Skin epidermis (tissue), 12 donors: ENCODE results near the gene SEMA5A.
A peak's percentile ranks its signal among the peaks of the same experiment; 100 is the strongest.

Experiments used
- H3K27ac ChIP-seq, 21 experiments: fragments of 200-600 bp; sonication (generic) in 11 of 21; one replicate each; pipeline ENCODE4 v1.5.0; 2020; ENCODE audit warnings: mild to moderate bottlenecking in 3 of 21, inconsistent platforms in 2 of 21, moderate library complexity in 2 of 21
- H3K4me3 ChIP-seq, 7 experiments: fragments of 200-600 bp; sonication (generic) in 2 of 7; one replicate each; pipeline ENCODE4 v1.5.0; 2020; ENCODE audit warnings: inconsistent platforms in 2 of 7, mild to moderate bottlenecking in 2 of 7, moderate library complexity in 1 of 7

Gene SEMA5A, protein sequence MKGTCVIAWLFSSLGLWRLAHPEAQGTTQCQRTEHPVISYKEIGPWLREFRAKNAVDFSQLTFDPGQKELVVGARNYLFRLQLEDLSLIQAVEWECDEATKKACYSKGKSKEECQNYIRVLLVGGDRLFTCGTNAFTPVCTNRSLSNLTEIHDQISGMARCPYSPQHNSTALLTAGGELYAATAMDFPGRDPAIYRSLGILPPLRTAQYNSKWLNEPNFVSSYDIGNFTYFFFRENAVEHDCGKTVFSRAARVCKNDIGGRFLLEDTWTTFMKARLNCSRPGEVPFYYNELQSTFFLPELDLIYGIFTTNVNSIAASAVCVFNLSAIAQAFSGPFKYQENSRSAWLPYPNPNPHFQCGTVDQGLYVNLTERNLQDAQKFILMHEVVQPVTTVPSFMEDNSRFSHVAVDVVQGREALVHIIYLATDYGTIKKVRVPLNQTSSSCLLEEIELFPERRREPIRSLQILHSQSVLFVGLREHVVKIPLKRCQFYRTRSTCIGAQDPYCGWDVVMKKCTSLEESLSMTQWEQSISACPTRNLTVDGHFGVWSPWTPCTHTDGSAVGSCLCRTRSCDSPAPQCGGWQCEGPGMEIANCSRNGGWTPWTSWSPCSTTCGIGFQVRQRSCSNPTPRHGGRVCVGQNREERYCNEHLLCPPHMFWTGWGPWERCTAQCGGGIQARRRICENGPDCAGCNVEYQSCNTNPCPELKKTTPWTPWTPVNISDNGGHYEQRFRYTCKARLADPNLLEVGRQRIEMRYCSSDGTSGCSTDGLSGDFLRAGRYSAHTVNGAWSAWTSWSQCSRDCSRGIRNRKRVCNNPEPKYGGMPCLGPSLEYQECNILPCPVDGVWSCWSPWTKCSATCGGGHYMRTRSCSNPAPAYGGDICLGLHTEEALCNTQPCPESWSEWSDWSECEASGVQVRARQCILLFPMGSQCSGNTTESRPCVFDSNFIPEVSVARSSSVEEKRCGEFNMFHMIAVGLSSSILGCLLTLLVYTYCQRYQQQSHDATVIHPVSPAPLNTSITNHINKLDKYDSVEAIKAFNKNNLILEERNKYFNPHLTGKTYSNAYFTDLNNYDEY

GRCh38 chr5:9545992-9546851, at the start of gene SEMA5A:
Gene SEMA5A (minus strand): TSS chr5:9546075. CDS start chr5:9379946, 166,129 bp downstream.
- H3K4me3 ChIP-seq: peak within 1 kb of the TSS; percentile 52 to 69 (median 63)
- H3K27ac ChIP-seq: peak within 1 kb of the TSS in 20 of 21 experiments; percentile 58 to 95 (median 82)

DNA sequence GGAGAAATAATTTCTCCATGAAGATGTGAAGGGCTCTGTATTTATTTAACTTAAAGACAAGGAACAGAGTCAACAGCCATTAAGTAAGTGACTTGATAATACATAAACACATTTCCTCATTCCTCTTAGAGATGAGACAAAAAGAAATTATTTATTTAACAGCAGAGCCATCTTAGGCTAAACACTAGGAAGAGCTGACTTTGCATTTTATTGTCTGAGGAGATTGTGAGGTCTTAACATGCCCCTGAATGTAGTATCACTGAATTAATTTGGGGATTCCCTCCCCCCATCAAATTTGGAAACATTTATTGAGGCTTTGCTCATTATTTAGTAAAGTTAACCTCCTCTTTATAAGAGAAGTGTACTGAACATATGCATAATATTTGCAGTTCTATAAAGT, 49.0 kb upstream of the SEMA5A start:
- no peak overlapping the region for H3K27ac ChIP-seq
- no peak overlapping the region for H3K4me3 ChIP-seq

DNA sequence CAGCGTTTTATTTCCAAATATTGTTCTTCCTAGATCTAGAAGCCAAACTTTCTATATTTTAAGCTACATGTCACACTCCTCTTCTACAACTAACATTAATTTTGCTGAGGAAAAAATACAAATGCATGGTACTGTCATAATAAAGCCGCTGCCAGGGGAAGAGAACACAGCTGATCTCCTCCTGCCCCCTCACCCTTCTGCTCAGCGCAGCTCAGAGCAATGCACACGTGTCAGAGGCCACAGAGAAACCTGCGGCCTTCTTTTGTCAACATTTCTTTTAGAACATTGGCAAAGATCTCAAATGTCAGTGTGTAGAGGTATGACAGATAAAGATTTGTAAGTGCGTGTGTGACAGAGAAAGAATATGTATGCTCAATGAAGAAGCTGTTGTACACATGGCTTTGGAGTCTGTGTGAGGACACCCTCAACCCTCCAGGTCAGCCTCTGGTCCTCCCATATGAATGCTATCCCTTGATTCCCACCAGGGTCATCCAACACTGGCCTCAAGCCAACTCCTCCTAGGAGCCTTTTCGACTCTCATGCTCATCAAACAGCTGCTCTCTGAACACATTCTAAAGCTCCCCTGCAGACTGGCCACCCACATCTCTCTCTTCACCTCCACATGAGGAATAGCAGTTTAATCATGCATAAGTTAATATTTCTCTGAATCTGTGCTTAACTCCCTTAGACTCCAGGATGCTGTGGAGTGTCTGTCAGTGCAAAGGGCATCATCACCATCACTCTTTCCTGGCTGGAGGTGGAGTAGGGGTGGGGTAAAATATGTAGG, 43.4 kb upstream of the SEMA5A start:
- Histone ChIP-seq H3K27ac (no peak overlapping the region), H3K4me3 (no peak overlapping the region)

DNA sequence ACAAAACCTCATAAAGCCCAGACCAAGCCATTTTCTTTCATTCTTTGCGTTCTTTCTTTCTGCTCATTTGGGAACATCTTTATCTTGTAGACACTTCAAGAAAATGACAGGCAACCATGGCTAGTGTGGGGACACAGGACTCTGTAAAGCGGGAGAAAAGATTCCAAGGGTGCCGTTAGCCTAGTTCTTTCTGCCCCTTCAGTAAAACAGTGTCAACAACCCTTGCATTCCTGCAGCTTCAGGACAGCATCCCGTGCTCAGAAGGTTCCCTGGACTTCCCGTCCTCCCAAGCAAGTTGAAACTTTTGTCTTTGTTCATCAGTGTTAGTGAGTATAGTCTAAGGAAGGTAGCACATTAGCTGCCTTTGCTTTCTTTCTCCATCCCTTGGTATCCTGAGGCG, 42.4 kb upstream of the SEMA5A start:
- H3K4me3 ChIP-seq: no peak overlapping the region
- H3K27ac ChIP-seq: no peak overlapping the region

DNA sequence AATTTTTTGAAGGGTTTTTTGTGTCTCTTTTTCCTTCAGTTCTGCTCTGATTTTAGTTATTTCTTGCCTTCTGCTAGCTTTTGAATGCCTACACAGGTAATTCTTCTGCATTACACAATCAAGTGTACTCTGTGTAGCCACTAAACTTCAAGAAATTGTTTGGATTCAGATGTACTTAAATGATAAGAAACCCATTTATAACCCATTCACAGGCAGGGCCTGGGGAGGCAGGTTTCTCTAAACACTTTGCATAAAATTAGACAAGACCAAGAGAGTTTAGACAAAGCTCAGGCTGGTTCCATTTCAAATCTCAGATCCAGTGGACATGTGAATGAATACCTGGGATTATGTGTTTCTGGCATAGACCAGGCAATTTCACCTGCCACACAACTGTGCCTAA, 41.3 kb upstream of the SEMA5A start:
- no peak overlapping the region for H3K4me3 ChIP-seq
- no peak overlapping the region for H3K27ac ChIP-seq

DNA sequence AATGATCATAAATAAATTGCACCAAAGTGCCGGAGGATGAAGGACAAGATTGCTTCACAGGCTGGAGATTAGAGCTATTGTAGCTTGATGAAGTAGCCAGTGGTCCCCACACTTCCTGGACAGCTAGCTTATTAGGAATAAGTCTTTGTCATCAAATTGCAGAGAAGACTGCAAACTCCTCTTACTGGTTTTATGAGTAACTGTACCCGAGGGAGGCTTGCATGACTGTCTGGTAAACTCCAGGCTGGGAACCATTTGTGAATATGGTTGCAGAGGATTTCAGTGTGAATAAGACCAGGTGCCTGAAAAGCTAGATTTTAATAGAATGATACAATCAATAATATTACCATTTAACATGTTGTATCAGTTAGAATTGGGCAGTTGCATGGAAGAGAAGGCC, 36.5 kb upstream of the SEMA5A start:
- no peak overlapping the region for H3K4me3 ChIP-seq
- H3K27ac ChIP-seq: no peak overlapping the region

GRCh38 chr5:9573796-9574195, 27.9 kb upstream of the SEMA5A start:
- Histone ChIP-seq H3K27ac (no peak overlapping the region), H3K4me3 (no peak overlapping the region)

DNA sequence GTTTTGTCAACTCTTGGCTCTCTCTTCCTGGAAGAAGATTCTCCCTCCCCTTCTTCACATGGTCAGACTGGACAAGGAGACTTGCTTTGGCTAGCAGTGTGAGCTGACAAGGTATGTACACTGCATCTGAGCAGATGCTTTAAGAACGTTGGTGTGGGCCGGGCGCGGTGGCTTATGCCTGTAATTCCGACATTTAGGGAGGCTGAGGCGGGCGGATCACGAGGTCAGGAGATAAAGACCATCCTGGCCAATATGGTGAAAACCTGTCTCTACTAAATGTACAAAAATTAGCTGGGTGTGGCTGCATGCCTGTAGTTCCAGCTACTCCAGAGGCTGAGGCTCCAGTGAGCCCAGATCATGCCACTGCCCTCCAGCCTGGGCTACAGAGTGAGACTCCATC, 26.4 kb upstream of the SEMA5A start:
- H3K4me3 ChIP-seq: no peak overlapping the region
- H3K27ac ChIP-seq: no peak overlapping the region

DNA sequence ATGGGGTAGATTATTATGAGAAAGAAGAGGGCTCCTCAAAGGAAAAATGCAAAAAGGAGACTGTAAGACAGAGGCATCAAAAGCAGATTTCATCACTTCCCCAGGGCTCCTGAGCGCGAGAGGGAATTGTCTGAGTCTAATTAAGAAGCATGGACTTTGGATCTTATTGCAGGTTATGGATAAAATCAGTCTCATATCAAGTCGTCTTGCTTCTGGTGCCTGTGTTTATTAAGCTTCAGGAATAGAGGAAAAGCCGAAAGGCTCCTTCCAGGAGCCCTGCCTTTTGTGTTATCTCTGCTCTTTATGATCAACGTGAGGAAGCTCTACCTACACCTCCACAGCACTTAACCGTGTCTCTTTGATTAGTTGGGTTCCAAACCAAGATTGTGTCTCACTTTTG, 25.0 kb upstream of the SEMA5A start:
- H3K4me3 ChIP-seq: no peak overlapping the region
- no peak overlapping the region for H3K27ac ChIP-seq

GRCh38 chr5:9567039-9567438, 21.2 kb upstream of the SEMA5A start:
- no peak overlapping the region for H3K4me3 ChIP-seq
- H3K27ac ChIP-seq: no peak overlapping the region

GRCh38 chr5:9564752-9565151, 18.9 kb upstream of the SEMA5A start:
- H3K4me3 ChIP-seq: no peak overlapping the region
- H3K27ac ChIP-seq: no peak overlapping the region

- no peak overlapping the region for H3K4me3 ChIP-seq
These were observed 16.3 kb upstream of the SEMA5A start for GRCh38 chr5:9562141-9562540.

GRCh38 chr5:9559965-9560364, 14.1 kb upstream of the SEMA5A start:
- Histone ChIP-seq H3K4me3 (no peak overlapping the region), H3K27ac (no peak overlapping the region)

More at GRCh38 chr5:9562141-9562540, 16.3 kb upstream of the SEMA5A start:
- no peak overlapping the region for H3K27ac ChIP-seq

DNA sequence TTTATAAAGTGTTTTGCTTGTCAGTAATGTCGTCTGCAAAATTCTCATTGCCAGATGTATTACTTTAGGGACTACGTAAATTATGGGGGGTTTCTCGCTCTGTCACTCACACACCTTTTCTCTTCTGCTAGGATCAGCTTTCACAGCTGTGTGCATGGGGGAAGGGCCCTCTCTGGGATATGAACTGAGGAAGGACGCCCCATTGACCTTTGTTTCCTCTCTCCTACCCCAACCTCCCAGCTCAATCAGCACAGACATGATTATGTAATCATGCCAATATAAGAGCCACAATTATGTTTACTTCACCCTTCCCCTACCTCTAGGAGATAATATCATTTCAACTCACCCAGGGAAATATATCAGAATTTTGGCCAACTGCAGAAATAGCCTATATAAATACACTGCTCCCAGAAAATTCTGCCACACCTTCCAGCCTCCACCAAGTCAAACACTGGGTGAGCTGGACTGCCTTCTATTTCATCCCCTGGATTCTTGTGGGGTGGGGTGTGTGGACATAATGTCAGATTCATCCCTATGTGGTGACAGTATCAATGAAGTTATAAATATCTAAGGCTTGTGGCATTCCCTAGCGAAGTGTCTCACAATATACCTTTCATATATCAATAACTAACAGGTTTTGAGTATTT, 12.6 kb upstream of the SEMA5A start:
- Histone ChIP-seq H3K27ac (no peak overlapping the region), H3K4me3 (no peak overlapping the region)

DNA sequence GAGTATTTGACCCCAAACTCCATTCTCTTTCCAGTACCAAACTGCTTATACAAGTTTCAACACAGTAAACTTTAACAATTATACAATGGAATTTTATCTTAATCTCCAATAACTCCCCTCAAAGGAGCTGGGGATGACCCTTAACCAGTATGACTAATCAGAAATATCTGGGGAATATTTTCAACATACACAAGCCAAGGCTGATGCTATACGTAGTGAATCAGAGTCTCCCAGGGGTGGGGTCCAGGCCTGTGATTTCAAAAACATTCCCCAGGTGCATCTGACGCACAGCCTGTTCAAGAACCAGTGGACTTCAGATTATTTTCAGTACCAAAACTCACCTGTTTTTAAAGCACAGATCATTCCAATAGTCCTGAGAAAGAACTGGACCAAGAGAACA, 11.8 kb upstream of the SEMA5A start:
- no peak overlapping the region for H3K27ac ChIP-seq
- H3K4me3 ChIP-seq: no peak overlapping the region

DNA sequence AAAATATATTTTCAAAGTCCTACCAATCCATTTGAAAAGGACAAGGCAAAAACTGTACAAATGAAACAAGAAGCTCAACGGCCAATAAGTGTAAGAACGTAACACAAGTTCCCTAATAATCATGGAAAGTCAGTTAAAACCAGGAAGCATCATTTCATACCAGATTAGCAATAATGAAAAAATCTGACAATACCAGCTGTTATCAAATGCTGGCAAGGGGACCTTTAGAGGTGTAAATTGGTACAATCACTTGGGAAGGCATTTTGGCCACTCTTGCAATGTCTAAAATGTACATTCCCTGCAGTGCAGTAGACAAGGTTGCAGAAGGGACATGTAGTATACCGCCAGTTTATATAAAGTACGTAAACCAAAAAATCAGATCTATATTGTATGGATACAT, 10.1 kb upstream of the SEMA5A start:
- Histone ChIP-seq H3K4me3 (no peak overlapping the region), H3K27ac (no peak overlapping the region)

DNA sequence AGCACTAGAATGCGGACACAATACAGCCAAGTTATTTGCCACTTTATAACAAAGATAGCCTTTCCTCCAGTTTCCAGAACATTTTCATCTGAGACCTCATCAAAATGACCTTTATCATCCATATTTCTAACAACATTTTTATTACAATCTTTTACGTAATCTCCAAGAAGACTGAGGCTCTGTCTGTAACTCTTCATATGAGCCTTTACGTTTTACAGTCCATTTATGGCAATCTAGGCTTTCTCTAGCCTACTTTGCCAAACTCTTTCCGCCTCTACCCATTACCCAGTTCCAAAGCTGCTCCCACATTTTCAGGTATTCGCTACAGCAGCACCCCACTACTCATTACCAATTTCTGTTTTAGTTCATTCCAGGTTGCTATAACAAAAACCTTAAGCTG, 8.2 kb upstream of the SEMA5A start:
- H3K27ac ChIP-seq: no peak overlapping the region

DNA sequence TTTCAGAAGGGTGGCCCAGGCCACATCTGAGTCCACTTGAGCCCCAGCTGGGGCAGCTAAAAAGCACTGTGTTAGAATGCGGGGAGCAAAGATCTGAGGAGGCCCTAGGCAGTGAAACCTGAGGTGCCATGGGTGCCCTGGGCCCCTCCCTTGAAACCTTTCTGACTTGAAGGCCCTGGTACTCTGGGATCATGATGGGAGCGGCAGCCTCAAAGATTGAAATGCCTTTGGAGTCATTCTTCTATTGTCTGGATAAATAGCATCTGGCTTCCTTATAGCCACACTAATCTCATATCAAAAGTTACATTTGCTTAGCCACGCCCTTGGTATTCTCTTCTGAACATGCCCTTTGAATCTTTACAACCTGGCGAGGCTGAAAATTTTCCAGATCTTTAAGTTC, 7.7 kb upstream of the SEMA5A start:
- Histone ChIP-seq H3K4me3 (no peak overlapping the region), H3K27ac (no peak overlapping the region)

More for the DNA sequence above, 8.2 kb upstream of the SEMA5A start:
- no peak overlapping the region for H3K4me3 ChIP-seq
